Right renal pelvis (tissue), 4 donors: ENCODE results near the gene NBL1. TPM values are rescaled to one million over a fixed set of nuclear protein-coding genes. Genes with fewer than 3 reads are reported as not detected.
A peak's percentile ranks its signal among the peaks of the same experiment; 100 is the strongest.

Experiments used
- DNase-seq, 4 donors: peaks; one replicate each; pipeline ENCODE4 v3.0.0-alpha.2; 2013; ENCODE audit warnings: low read depth in 4 of 4, low spot score in 3 of 4, missing footprints in 1 of 4
- polyA plus RNA-seq, 4 donors: library from polyadenylated mRNA; unstranded; fragments of 120-200 nt; gene quantifications; one replicate each; pipeline ENCODE4 v1.2.1, GENCODE V29; 2013; ENCODE audit not compliant: insufficient read length in 4 of 4

NBL1 gene
- polyA plus RNA-seq, 4 donors = 21.6 to 33.7 (median 26.3) TPM

DNA sequence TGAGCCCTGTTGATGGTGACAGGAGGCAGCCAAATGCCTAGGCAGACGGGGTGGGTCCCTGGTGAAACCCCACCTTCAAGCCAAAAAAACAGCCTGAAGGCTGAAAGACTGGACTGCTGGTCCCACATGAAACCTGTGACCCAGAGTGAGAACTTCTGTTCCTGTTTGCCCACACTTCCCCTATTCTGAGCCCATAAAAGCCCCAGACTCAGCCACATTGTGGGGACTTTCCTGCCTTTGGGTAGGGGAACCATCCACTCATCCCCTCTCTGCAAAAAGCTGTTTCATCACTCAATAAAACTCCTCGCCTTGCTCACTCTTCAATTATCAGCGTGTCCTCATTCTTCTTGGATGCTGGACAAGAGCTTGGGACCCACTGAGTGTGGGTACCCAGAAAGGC is 45.7 kb downstream of the NBL1 start:
- DNase-seq = no peak

DNA sequence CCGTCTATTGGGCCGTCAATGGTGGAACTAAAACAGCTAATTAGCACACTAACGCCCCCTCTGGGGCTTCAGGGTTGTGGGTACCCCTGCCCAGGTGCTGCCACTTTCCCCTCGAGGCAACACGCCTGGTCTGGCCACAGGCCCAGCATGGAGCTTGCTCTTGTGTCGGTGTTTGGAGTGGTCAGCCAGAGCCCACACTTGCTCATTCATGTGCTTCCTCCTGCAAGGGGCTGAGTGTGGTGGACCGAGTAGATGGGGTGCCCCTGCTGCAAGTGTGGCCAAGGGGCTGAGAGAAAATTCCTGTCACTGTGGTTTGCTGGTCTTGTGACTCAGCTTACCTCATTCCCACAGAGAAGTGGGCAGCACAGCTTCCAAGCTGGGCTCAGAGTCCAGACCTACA is 46.2 kb downstream of the NBL1 start:
- DNase-seq = no peak

DNA sequence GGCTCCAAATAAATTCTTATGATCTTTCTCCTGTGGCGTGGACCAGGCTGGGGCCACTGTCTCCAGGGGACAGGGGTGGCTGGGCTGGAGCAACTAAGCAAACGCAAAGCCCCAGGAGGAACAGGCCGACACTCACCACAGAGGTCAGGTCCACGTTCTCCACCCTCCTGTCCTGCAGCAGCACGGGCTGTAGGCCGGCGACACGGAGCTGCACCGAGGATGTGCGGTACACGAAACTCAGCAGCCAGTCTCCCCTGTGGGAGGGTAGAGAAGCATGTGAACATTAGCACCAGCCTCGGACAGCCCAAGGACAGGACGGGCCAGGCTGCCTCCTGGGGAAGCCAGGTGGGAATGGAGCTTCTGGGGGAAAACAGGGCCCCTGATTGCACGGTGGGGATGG is 50.2 kb downstream of the NBL1 start:
- DNase-seq = no peak

DNA sequence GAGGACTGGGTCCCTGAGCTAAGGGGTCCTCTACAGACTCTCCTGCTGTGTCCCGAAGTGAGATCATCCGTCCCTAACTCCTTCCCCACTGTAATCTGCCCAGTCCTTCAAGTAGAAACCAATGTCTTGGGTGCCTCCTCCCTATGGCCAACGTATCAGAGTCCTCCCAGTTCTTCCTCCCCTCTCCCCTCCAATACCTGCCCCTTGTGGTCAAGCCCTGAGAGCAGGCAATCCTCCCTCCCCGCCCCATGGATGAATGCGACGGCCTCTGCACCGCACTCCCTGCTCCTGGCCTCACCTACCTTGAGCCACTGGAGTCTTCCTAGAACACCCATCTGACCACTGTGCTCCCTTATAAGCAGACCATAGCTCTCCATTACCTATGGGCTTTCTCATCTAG is 51.7 kb downstream of the NBL1 start:
- DNase-seq = no peak

DNA sequence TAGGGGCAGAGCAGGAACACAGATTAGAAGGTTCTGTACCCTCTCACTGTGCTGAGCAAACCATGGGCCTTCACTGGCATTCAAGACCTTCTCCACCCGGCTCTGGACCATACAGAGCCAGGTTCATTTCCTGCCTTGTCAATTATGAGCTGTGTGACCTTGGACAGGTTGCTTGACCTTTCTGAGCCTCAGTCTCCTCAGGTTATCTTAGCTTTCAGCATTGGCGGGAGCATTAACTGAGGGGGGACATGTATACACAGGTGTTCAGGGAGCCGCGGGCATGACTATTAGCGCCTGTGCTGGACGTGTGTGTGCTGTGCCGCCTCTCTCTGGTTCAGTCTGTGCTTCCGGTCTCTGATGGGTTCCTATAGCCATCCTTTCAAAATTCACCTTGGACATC is 52.7 kb downstream of the NBL1 start:
- no peak for DNase-seq

DNA sequence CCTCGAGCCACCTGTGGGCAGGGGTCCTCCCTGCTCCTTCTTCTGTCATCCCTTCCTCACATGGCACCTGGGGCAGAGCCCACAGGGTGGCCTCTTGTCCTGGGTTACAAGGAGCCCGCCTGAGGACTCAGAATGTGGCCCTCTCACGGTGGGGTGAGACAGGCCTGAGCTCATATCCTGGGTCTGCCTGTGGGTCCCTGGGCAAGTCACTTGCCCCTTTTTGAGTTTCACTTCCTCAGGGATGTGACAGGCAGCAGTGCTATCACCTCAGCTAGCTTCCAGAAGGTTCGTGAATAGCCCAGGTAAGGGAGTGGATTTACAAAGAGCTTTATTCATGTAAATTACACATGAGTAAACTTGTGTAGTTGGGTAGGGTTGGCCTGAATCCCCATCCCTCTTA is 54.1 kb downstream of the NBL1 start:
- DNase-seq = no peak

DNA sequence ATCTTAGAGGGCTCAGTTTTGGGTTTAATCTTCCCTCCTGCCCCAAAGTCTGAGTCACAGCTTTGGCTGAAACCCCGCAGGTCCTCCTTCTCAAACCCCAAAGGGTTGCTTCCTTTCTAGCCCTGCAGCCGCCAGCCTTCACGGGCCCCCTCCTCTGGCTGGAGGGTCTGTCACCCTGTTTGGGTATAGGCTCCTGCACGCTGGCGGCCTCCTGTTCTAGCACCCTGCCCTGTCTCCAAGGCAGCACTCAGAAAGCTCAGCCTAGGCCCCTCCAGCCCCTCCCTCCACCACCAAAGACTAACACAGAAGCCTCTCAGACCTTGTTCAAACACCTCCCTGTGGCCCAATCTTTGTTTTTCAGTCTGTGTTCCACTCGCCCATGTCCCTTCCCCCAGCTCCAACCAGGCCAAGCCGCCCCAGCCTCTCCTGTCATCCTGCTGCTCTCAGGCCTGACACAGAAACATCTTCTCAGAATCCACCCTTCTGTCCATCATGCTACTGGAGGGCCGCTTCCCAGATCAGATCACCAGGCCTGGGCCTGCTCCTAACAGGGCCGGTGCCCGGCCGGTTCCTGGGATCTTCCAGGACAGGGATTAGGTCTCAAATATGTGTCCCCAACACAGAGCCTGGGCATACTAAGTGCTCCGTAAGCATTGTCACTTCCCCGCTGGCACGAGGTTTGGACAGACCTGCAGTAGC is 56.1 kb downstream of the NBL1 start:
- no peak for DNase-seq

GRCh38 chr1:19703280-19703679 is 59.2 kb downstream of the NBL1 start:
- DNase-seq = no peak

DNA sequence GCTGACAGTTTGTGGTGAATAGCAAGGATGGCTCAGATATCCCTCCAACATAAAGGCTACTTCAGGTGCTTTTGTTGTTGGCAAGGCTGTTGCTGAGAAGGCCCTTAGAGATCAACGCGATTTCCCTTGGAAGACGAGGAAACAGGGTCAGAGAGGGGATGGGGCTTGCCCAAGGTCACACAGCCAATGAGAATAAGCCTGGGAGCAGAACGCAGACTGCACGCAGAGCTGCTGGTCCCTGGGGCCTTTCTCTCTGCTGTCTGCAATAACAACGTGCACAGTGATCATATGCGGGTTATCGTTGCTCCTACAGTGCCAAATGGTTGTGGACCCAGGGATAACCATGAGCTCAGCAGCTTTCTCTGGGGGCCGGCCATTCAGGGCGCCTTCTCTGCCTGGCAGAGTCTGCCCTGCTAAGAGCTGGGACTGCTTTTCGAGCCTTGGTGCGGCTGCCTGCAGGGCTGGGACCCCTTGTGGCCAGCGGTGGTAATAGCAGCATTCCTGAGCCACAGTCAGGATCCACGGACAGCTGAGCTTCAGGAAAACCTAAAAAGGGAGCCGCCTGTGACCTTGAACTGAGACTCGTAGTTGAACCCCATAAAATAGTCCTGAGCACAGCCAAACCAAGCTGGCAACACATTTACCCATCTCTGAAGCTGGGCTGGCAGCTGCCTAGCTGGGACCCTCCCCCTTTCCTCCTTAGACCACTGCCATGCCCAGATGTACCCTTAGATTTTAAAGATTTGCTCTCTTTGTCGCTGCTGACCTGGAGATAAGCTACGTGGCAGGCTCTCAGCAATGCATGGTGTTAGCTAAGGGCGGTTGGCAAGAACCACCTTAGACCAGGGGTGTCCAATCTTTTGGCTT is 60.4 kb downstream of the NBL1 start:
- peak in 2 of 4 donors; percentile 42 to 51 for DNase-seq

- DNase-seq = no peak
Observed at GRCh38 chr1:19705464-19705863, 61.4 kb downstream of the NBL1 start.

DNA sequence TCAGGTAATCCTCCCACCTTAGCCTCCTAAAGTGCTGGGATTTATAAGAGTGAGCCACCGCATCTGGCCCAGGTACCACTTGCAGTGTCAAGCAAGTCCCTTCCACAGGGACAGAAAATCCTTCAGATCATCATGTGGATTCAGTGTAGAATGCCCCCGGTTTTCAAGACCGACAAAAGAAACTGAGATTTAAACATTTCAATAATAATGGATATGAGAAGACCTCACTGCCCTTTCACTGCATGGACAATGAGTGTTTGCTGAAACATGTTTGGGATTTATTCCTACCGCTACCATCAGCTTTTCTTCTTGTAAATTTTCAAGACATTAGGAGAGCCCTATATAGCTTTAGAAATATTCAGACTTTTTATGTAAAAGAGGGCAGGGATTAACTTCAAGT is 62.0 kb downstream of the NBL1 start:
- no peak for DNase-seq

Other genes with a start within 250 kb of the NBL1 start
- 100 to 1,000 TPM; 248 to 277 (median 264) TPM for gene CAPZB, start 158.8 kb upstream of the NBL1 start, polyA plus RNA-seq
- 1 to 10 TPM; 1.3 to 2.8 (median 1.4) TPM for gene HTR6, start 20.6 kb downstream of the NBL1 start, polyA plus RNA-seq
- gene TMCO4, start 155.6 kb downstream of the NBL1 start, polyA plus RNA-seq = 10 to 100 TPM; 15.5 to 21.7 (median 19.2) TPM
- gene RNF186, start 171.0 kb downstream of the NBL1 start, polyA plus RNA-seq = under 1 TPM in 3 of 4 donors, not detected in 1; 0.33 to 0.37 (median 0.34) TPM
- gene OTUD3, start 238.1 kb downstream of the NBL1 start, polyA plus RNA-seq = 10 to 100 TPM; 16.3 to 22.3 (median 18.1) TPM